Keratinocyte (primary cell): ENCODE data around the gene ATXN7L3.

Source experiments
- EZH2 ChIP-seq: IDR thresholded peaks from one replicate; pipeline ENCODE4 v1.6.1; 2012; ENCODE audit warnings: inconsistent platforms, mild to moderate bottlenecking, low read length, moderate library complexity
- TF ChIP-seq, protein P1 (sequence below), 3 experiments: IDR thresholded peaks in 1 of 3; conservative IDR thresholded peaks in 1 of 3; optimal IDR thresholded peaks in 1 of 3; 2 replicates in 2 of 3; 3 replicates in 1 of 3; pipeline versions ENCODE3 to v1.5.1; 2011; ENCODE audit warnings: low read length in 3 of 3, mild to moderate bottlenecking in 3 of 3, moderate library complexity in 2 of 3, control low read depth in 1 of 3, inconsistent platforms in 1 of 3; ENCODE audit not compliant: insufficient read depth in 2 of 3; ENCODE audit errors: extremely low read depth in 1 of 3

DNA sequence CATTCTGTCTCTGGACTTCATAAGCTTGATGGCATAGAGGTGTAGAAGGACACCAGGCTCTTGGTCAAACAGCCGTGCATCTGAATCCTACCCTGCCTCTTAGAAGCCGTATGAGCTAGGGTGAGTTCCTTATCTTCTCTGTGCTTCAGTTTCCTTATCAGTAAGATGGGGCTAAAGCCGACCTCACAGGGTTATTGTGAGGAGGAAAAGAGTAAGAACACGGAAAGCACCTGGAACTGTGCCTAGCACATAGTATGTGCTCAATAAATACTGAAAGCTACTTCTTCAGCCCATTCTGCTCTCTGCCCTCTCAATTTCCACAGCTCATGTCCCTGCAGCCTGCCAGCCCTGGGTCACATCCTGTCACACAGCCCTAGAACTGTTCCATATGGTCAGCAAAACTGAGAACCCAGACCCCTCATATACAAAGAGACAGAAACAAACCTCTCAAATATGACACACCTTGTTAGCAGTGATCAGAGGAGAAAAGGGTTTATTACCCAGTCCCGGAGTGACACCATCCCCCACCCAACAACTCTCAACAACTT lies 36.8 kb upstream of the ATXN7L3 start:
- TF ChIP-seq, protein P1, sequence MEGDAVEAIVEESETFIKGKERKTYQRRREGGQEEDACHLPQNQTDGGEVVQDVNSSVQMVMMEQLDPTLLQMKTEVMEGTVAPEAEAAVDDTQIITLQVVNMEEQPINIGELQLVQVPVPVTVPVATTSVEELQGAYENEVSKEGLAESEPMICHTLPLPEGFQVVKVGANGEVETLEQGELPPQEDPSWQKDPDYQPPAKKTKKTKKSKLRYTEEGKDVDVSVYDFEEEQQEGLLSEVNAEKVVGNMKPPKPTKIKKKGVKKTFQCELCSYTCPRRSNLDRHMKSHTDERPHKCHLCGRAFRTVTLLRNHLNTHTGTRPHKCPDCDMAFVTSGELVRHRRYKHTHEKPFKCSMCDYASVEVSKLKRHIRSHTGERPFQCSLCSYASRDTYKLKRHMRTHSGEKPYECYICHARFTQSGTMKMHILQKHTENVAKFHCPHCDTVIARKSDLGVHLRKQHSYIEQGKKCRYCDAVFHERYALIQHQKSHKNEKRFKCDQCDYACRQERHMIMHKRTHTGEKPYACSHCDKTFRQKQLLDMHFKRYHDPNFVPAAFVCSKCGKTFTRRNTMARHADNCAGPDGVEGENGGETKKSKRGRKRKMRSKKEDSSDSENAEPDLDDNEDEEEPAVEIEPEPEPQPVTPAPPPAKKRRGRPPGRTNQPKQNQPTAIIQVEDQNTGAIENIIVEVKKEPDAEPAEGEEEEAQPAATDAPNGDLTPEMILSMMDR (optimal IDR thresholded peaks at IDR 0.05 in 1 of 3, IDR thresholded peaks at IDR 0.05 in 1 of 3, conservative IDR thresholded peaks at IDR 0.05 in 1 of 3; ENCODE audit: extremely low read depth in 1 of 3, insufficient read depth in 2 of 3, low read length in 3 of 3): no peak
- no peak for TF ChIP-seq EZH2
